GM18520 (cell line): ENCODE measurements around the gene RAD9A.
"Not testable (repeated sequence)": the region's sequence is repeated elsewhere in the genome, so short reads cannot be mapped to it uniquely, and the experiment has no call there.

Experiments used
- ATAC-seq: cut with Tn5 transposase; IDR thresholded peaks from one replicate; pipeline ENCODE4 v1.9.1; 2021; ENCODE audit not compliant: unreplicated experiment

Gene RAD9A

GRCh38 chr11:67395555-67396258 is 3.9 kb downstream of the RAD9A start:
- ATAC-seq, result no peak

- no peak for ATAC-seq
These were observed 4.4 kb downstream of the RAD9A start for GRCh38 chr11:67396259-67396581.

- ATAC-seq, result no peak
These were observed 5.0 kb downstream of the RAD9A start for GRCh38 chr11:67396587-67397389.

GRCh38 chr11:67397536-67397935 is 5.8 kb downstream of the RAD9A start:
- ATAC-seq, result no peak

- no peak for ATAC-seq
These were observed 6.3 kb downstream of the RAD9A start for GRCh38 chr11:67397986-67398660.

GRCh38 chr11:67398661-67399563 is 7.1 kb downstream of the RAD9A start:
- no peak for ATAC-seq

- ATAC-seq, result no peak
These were observed 8.6 kb downstream of the RAD9A start for GRCh38 chr11:67400251-67400941.

GRCh38 chr11:67400942-67401494 is 9.2 kb downstream of the RAD9A start:
- peak; percentile 12 for ATAC-seq

- peak; percentile 54 for ATAC-seq
These were observed 9.9 kb downstream of the RAD9A start, which contains the start of gene PPP1CA for GRCh38 chr11:67401495-67402191. PPP1CA (minus strand) TSS chr11:67401858; CDS start chr11:67401782, 76 bp downstream.

- ATAC-seq, result not testable (repeated sequence)
These were observed 10.5 kb downstream of the RAD9A start for GRCh38 chr11:67402192-67402839.

GRCh38 chr11:67403085-67403484 is 11.3 kb downstream of the RAD9A start:
- ATAC-seq, result not testable (repeated sequence)

GRCh38 chr11:67404515-67405195 is 12.9 kb downstream of the RAD9A start:
- no peak for ATAC-seq

GRCh38 chr11:67405196-67405567 is 13.4 kb downstream of the RAD9A start:
- ATAC-seq, result no peak

GRCh38 chr11:67405688-67406339 is 14.0 kb downstream of the RAD9A start:
- no peak for ATAC-seq

- no peak for ATAC-seq
These were observed 14.7 kb downstream of the RAD9A start for GRCh38 chr11:67406420-67406968.

- ATAC-seq, result no peak
These were observed 15.3 kb downstream of the RAD9A start for GRCh38 chr11:67406969-67407687.

- no peak for ATAC-seq
These were observed 15.9 kb downstream of the RAD9A start for GRCh38 chr11:67407688-67408163.
